Measurements from ENCODE around the gene CYTH4.

DNA sequence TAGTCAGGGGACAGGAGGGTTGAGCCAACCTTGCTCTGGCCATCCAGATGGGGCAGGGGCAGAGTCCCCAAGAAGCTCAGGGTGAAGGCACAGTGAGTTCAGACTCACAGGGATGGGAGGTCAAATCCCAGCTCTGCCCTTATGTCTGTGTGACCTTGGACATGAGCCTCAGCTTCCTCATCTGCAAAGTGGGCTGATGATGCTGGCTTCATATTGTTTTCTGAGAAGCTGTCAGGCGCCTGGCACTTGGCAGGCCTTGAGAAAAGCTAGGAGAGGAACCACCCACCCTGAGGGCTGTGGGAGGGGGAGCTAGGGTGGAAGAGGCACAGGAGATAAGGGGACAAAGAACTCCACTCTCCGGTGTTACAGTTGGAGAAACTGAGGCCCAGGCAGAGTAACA lies 23.6 kb downstream of the CYTH4 start:
- TF ChIP-seq, protein P1, sequence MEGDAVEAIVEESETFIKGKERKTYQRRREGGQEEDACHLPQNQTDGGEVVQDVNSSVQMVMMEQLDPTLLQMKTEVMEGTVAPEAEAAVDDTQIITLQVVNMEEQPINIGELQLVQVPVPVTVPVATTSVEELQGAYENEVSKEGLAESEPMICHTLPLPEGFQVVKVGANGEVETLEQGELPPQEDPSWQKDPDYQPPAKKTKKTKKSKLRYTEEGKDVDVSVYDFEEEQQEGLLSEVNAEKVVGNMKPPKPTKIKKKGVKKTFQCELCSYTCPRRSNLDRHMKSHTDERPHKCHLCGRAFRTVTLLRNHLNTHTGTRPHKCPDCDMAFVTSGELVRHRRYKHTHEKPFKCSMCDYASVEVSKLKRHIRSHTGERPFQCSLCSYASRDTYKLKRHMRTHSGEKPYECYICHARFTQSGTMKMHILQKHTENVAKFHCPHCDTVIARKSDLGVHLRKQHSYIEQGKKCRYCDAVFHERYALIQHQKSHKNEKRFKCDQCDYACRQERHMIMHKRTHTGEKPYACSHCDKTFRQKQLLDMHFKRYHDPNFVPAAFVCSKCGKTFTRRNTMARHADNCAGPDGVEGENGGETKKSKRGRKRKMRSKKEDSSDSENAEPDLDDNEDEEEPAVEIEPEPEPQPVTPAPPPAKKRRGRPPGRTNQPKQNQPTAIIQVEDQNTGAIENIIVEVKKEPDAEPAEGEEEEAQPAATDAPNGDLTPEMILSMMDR (IDR thresholded peaks at IDR 0.05): no peak
- no peak for TF ChIP-seq EP300 (IDR thresholded peaks at IDR 0.05)
- no peak for TF ChIP-seq POLR2A (IDR thresholded peaks at IDR 0.05)
- no peak for TF ChIP-seq POLR2AphosphoS5 (IDR thresholded peaks at IDR 0.05)

All from stomach (tissue), 4 donors.